Lung (tissue), 12 donors: ENCODE results near the gene UBR2. TPM values are rescaled to one million over a fixed set of nuclear protein-coding genes. Genes with fewer than 3 reads are reported as not detected.

ENCODE experiments used
- ATAC-seq: fragments of 200-7000 bp; cut with Tn5 transposase; one replicate; pipeline ENCODE4 v1.9.1; 2020; ENCODE audit warnings: moderate number of reproducible peaks; ENCODE audit not compliant: insufficient read depth, low FRiP score
- DNase-seq, 3 donors: peaks; one replicate each; pipeline ENCODE4 v3.0.0-alpha.2; 2013 to 2017
- H3K27ac ChIP-seq, 2 donors: one replicate each; pipeline ENCODE4 v1.5.1; 2013; ENCODE audit warnings: mild to moderate bottlenecking in 2 of 2, moderate library complexity in 2 of 2, control low read depth in 1 of 2, inconsistent platforms in 1 of 2, low read depth in 1 of 2, low read length in 1 of 2
- H3K27me3 ChIP-seq, 3 donors: one replicate each; pipeline ENCODE4 v1.5.1; 2013; ENCODE audit warnings: low read length in 2 of 3; ENCODE audit not compliant: control insufficient read depth in 3 of 3, insufficient read depth in 3 of 3
- H3K36me3 ChIP-seq, 4 donors: one replicate each; pipeline ENCODE4 v1.5.1; 2013; ENCODE audit warnings: low read length in 4 of 4, mild to moderate bottlenecking in 1 of 4, moderate library complexity in 1 of 4; ENCODE audit not compliant: control insufficient read depth in 4 of 4, insufficient read depth in 4 of 4
- H3K4me1 ChIP-seq, 5 donors: one replicate each; pipeline ENCODE4 v1.5.1; 2013; ENCODE audit warnings: low read length in 5 of 5, mild to moderate bottlenecking in 2 of 5, moderate library complexity in 1 of 5; ENCODE audit not compliant: control insufficient read depth in 5 of 5, insufficient read depth in 5 of 5
- H3K4me3 ChIP-seq: one replicate; pipeline ENCODE4 v1.5.1; 2013; ENCODE audit warnings: mild to moderate bottlenecking, control low read depth, moderate library complexity
- H3K9ac ChIP-seq, 2 donors: one replicate each; pipeline ENCODE4 v1.5.1; 2013; ENCODE audit warnings: low read length in 2 of 2, control low read depth in 1 of 2; ENCODE audit not compliant: insufficient read depth in 1 of 2
- H3K9me3 ChIP-seq, 4 donors: one replicate each; pipeline ENCODE4 v1.5.1; 2013; ENCODE audit warnings: low read length in 3 of 4, mild to moderate bottlenecking in 1 of 4, moderate library complexity in 1 of 4; ENCODE audit not compliant: control insufficient read depth in 4 of 4, insufficient read depth in 3 of 4
- WGBS, 2 donors: extraction: QIAGEN DNeasy Blood & Tissue Kit; methylation state at CpG; one replicate each; pipeline ENCODE4 v1.1.7; 2013; 5-methylcytosine and 5-hydroxymethylcytosine counted together
- polyA plus RNA-seq, 2 donors: library from polyadenylated mRNA; stranded (reverse); fragments of 200-250 nt; gene quantifications; one replicate each; pipeline ENCODE4 v1.2.1, GENCODE V29; 2013
- total RNA-seq, 2 donors: library from RNA; depleted of rRNA in 1 of 2; stranded (reverse); fragments of >200 nt in 1 of 2; gene quantifications; one replicate each; pipeline ENCODE4 v1.2.1, GENCODE V29; 2014 to 2021
- TF ChIP-seq, protein P1 (sequence below): IDR thresholded peaks from 2 replicates; pipeline ENCODE4 v1.5.1; 2012; ENCODE audit warnings: mild to moderate bottlenecking; ENCODE audit errors: control extremely low read depth, extremely low read depth
- donor health status: control.
- donor health status: control.
- donor health status: Bipolar disorder and iron deficiency.
- donor health status: healthy.
- donor health status: DM: yes; HTN: yes; CAD: no.

Gene UBR2
- total and polyA plus RNA-seq, 4 donors, result 8.4 to 45.4 (median 19.0) TPM

DNA sequence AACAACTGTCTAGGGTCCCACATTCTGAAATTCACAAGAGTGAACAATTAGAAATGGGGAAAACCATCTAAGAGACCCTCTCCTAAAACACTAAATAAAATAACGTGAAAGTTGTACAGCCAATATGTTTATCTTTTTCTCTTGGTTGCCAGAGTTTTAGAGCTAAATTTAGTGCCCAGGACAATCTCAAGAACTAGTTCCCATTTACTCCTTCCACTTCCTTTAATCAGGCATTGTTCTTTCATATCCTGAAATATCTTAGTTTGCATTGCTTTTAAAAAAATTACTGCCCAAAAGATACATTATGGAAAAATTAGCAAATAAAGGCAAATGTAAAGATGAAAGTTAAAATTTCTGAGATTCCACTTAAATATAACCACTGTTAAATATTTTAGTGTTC lies 33.1 kb upstream of the UBR2 start:
- no peak overlapping the region for H3K27ac ChIP-seq
- TF ChIP-seq, protein P1, sequence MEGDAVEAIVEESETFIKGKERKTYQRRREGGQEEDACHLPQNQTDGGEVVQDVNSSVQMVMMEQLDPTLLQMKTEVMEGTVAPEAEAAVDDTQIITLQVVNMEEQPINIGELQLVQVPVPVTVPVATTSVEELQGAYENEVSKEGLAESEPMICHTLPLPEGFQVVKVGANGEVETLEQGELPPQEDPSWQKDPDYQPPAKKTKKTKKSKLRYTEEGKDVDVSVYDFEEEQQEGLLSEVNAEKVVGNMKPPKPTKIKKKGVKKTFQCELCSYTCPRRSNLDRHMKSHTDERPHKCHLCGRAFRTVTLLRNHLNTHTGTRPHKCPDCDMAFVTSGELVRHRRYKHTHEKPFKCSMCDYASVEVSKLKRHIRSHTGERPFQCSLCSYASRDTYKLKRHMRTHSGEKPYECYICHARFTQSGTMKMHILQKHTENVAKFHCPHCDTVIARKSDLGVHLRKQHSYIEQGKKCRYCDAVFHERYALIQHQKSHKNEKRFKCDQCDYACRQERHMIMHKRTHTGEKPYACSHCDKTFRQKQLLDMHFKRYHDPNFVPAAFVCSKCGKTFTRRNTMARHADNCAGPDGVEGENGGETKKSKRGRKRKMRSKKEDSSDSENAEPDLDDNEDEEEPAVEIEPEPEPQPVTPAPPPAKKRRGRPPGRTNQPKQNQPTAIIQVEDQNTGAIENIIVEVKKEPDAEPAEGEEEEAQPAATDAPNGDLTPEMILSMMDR, result no peak
- H3K9me3 ChIP-seq, result no peaks in the 10 kb centered on the region
- peaks cover 0 to 2% (median 0%) of the 10 kb centered on the region in 5 donors for H3K4me1 ChIP-seq
- WGBS, 2 donors, result 41 to 46% methylated on average over 1 of the region's 1 CpG
- H3K9ac ChIP-seq, result no peak overlapping the region
- no peaks in the 10 kb centered on the region for H3K36me3 ChIP-seq
- DNase-seq, result no peak
- no peak overlapping the region for H3K4me3 ChIP-seq
- no peaks in the 10 kb centered on the region for H3K27me3 ChIP-seq
- no peak for ATAC-seq

DNA sequence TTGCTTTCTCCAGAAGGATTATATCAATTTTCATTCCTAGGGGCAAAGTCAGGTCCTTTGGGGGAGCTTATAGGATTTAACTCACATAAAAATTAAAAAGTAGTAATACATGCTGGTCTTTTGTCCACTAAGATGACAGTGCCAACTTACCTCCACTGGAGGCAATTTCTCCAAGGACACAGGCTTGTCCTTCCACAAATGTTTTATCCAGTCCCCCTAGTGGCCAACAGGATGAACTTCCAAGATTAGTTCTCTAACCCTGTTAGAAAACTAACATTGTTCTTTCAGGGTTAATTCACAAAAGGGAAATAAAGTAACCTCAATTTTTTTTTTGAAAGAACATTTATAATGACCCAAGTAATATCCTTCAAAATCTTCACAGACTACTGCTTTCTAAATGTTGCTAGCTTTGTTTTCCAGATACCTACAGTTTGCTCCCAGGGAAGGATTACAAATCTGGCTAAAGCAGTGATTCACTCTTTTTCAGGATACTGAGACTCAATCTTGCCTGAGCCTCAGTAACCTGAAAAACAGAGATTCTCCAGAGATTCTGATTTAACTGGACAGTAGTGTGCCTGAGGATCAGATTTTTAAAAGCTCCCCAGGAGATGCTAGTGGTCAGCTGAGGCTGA lies 31.7 kb upstream of the UBR2 start:
- Histone ChIP-seq H3K4me1 (peaks cover 0 to 4% (median 0%) of the 10 kb centered on the region in 5 donors), H3K27me3 (no peaks in the 10 kb centered on the region), H3K4me3 (no peak overlapping the region), H3K9me3 (no peaks in the 10 kb centered on the region), H3K36me3 (no peaks in the 10 kb centered on the region), H3K9ac (peak overlapping the region in 1 of 2 donors; percentile 34), H3K27ac (no peak overlapping the region)
- ATAC-seq, result peak; percentile 41
- TF ChIP-seq, protein P1, result peak; percentile 49
- peak; percentile 31 to 77 (median 65) for DNase-seq

DNA sequence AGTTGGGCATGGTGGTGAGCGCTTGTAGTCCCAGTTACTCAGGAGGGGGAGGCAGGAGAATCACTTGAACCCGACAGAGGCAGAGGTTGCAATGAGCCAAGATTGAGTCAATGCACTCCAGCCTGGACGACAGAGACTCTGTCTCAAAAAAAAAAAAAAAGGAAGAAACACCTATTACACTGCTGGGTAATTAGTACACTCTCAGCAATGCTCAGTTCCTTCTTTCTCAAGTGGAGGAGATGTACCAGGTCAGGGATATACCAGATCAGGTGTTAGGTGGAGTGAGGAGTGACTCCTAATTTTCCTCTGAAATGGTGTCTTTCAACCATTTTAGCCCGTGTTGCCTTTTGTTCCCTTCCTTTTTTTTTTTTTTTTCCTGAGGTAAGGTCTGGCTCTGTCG lies 30.0 kb upstream of the UBR2 start:
- no peaks in the 10 kb centered on the region for H3K27me3 ChIP-seq
- no peak overlapping the region for H3K27ac ChIP-seq
- H3K36me3 ChIP-seq, result no peaks in the 10 kb centered on the region
- no peak overlapping the region for H3K4me3 ChIP-seq
- no peak for DNase-seq
- no peak overlapping the region for H3K9ac ChIP-seq
- no peak for ATAC-seq
- H3K9me3 ChIP-seq, result no peaks in the 10 kb centered on the region
- WGBS, 2 donors, result 72 to 81% methylated on average over 5 of the region's 5 CpGs
- H3K4me1 ChIP-seq, result peaks cover 0 to 4% (median 0%) of the 10 kb centered on the region in 5 donors
- TF ChIP-seq, protein P1, result no peak

DNA sequence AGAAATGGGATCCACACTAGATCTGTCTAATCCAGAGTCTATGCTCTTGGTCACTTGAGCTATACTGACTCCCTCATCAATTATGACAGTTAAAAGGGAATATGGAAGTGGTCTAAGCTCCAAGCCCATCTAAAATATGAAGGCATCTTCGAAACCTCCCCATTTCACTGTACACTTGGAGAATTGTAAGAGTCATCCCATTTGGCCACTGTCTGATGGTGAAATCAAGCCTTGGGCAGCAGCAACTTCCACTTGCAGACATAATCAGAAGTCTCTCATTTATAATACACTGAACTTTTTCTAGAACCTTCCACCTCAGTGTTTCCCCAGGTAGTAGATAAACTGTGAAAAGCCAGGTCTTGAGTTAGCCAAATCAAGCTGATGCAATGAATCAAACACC lies 26.3 kb upstream of the UBR2 start:
- DNase-seq (no peak), ATAC-seq (no peak)
- WGBS, 2 donors, result 63 to 79% methylated on average over 1 of the region's 1 CpG
- Histone ChIP-seq H3K4me1 (peaks cover 0 to 2% (median 0%) of the 10 kb centered on the region in 5 donors), H3K27me3 (no peaks in the 10 kb centered on the region), H3K9me3 (no peaks in the 10 kb centered on the region), H3K27ac (no peak overlapping the region), H3K4me3 (no peak overlapping the region), H3K9ac (no peak overlapping the region), H3K36me3 (no peaks in the 10 kb centered on the region)
- TF ChIP-seq, protein P1, result no peak
